Hematopoietic multipotent progenitor cell treated with erythropoietin and hydrocortisone succinate and interleukin-3 and kit ligand, for 15 days (in vitro differentiated cells): ENCODE data around the gene MRPL12.
"Not testable (repeated sequence)": the region's sequence is repeated elsewhere in the genome, so short reads cannot be mapped to it uniquely, and the experiment has no call there.

Source experiments
- DNase-seq: peaks from one replicate; pipeline ENCODE4 v3.0.0-alpha.2; 2015; ENCODE audit warnings: low spot score

The MRPL12 gene

GRCh38 chr17:81716674-81716996, 13.5 kb downstream of the MRPL12 start:
- DNase-seq, result no peak

GRCh38 chr17:81717049-81717765, 14.0 kb downstream of the MRPL12 start:
- DNase-seq, result no peak

GRCh38 chr17:81717766-81718089, 14.6 kb downstream of the MRPL12 start:
- DNase-seq, result no peak

GRCh38 chr17:81719410-81720266, 16.5 kb downstream of the MRPL12 start:
- DNase-seq, result no peak

GRCh38 chr17:81720267-81721071, 17.3 kb downstream of the MRPL12 start:
- DNase-seq, result no peak

GRCh38 chr17:81722184-81723120, 19.3 kb downstream of the MRPL12 start:
- DNase-seq, result peak; percentile 65

- no peak for DNase-seq
Observed at GRCh38 chr17:81723651-81724209, 20.6 kb downstream of the MRPL12 start.

GRCh38 chr17:81725439-81725838, 22.3 kb downstream of the MRPL12 start:
- no peak for DNase-seq

GRCh38 chr17:81726004-81726403, 22.8 kb downstream of the MRPL12 start:
- DNase-seq, result no peak

GRCh38 chr17:81727324-81728031, 24.3 kb downstream of the MRPL12 start:
- no peak for DNase-seq

- peak; percentile 72 for DNase-seq
Observed at GRCh38 chr17:81733507-81734404, 30.6 kb downstream of the MRPL12 start.

- peak; percentile 49 for DNase-seq
Observed at GRCh38 chr17:81734405-81735263, 31.5 kb downstream of the MRPL12 start.

- DNase-seq, result peak; percentile 37
Observed at GRCh38 chr17:81735264-81736102, 32.3 kb downstream of the MRPL12 start.

- no peak for DNase-seq
Observed at GRCh38 chr17:81737947-81738800, 35.0 kb downstream of the MRPL12 start.

- DNase-seq, result no peak
Observed at GRCh38 chr17:81738801-81739393, 35.7 kb downstream of the MRPL12 start.

- not testable (repeated sequence) for DNase-seq
Observed at GRCh38 chr17:81739593-81739992, 36.4 kb downstream of the MRPL12 start.
